OCI-LY3 (cell line): ENCODE measurements around the gene AKT3.

Experiments used
- EZH2phosphoT487 ChIP-seq: fragments of 200-600 bp; shearing (Covaris generic); IDR thresholded peaks from 2 replicates; pipeline ENCODE4 v1.6.1; 2018; ENCODE audit warnings: antibody characterized with exemption, mixed run types, low read depth
- TF ChIP-seq, protein P1 (sequence below): fragments of 200-600, 300-600 bp; sonication (generic); IDR thresholded peaks from 2 replicates; pipeline ENCODE4 v1.5.1; 2014; ENCODE audit warnings: antibody characterized with exemption, low read length, low read depth

DNA sequence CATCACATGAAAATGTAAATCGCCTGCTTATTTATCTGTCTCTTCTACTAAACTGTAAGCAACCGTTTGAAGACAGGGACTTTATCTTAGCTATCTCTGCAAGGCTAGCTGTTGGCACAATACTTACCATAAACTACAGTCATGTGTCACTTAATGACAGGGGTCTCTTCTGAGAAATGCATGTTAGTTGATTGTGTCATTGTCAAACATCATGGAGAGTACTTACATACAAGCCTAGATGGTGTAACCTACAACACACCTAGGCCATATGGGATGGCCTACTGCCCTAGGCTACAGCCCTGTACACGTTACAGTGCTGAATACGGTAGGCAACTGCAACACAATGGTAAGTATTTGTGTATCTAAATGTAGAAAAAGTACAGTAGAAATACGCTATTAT lies 326.3 kb downstream of the AKT3 start:
- TF ChIP-seq, protein P1, sequence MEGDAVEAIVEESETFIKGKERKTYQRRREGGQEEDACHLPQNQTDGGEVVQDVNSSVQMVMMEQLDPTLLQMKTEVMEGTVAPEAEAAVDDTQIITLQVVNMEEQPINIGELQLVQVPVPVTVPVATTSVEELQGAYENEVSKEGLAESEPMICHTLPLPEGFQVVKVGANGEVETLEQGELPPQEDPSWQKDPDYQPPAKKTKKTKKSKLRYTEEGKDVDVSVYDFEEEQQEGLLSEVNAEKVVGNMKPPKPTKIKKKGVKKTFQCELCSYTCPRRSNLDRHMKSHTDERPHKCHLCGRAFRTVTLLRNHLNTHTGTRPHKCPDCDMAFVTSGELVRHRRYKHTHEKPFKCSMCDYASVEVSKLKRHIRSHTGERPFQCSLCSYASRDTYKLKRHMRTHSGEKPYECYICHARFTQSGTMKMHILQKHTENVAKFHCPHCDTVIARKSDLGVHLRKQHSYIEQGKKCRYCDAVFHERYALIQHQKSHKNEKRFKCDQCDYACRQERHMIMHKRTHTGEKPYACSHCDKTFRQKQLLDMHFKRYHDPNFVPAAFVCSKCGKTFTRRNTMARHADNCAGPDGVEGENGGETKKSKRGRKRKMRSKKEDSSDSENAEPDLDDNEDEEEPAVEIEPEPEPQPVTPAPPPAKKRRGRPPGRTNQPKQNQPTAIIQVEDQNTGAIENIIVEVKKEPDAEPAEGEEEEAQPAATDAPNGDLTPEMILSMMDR, result no peak
- no peak for TF ChIP-seq EZH2phosphoT487
